Measurements from ENCODE around the gene SMIM20. TPM values are rescaled to one million over a fixed set of nuclear protein-coding genes. Genes with fewer than 3 reads are reported as not detected.
"Not testable (repeated sequence)": the region's sequence is repeated elsewhere in the genome, so short reads cannot be mapped to it uniquely, and the experiment has no call there.

The SMIM20 gene
- total RNA-seq (2022) = 18.5 and 20.1 TPM in 2 replicates
- percentile 68 among the genes with signal in this experiment for Bru-seq, nascent RNA
- BruChase-seq, experiment 1, labeled RNA remaining after a 2-hour chase = percentile 64 among the genes with signal in this experiment
- BruChase-seq, experiment 2, labeled RNA remaining after a 6-hour chase = percentile 70 among the genes with signal in this experiment
- long read RNA-seq, transcript SMIM20-201 (3 exons, 935 nt) = major isoform, 41 of 44 reads
- long read RNA-seq, partial matches to known transcripts = 0 of 44 reads
- long read RNA-seq, other reads (novel, unspliced or antisense) = 3 of 44 reads

GRCh38 chr4:25913851-25914669 lies at the start of gene SMIM20:
TSS of gene SMIM20 (plus strand) at chr4:25914220. CDS start at chr4:25914314, 94 bp downstream.
- Mint-ChIP-seq H3K4me3 (ENCODE audit: unreplicated experiment) (peak within 1 kb of the TSS; percentile 82), H3K4me1 (ENCODE audit: low read depth, unreplicated experiment) (no peaks in the 10 kb centered on the region), H3K36me3 (ENCODE audit: insufficient read depth, unreplicated experiment) (peaks cover 5% of the 10 kb centered on the region), H3K27ac (ENCODE audit: unreplicated experiment) (peak within 1 kb of the TSS; percentile 94), H3K27me3 (ENCODE audit: insufficient read depth, unreplicated experiment) (peaks cover 2% of the 10 kb centered on the region), H3K9me3 (ENCODE audit: unreplicated experiment) (no peaks in the 10 kb centered on the region)
- ChIA-PET POLR2A (no interaction called here), CTCF (no interaction called here)
- H3K4me3 ChIP-seq (ENCODE audit: low read depth, low read length) = peak within 1 kb of the TSS; percentile 76
- H3K36me3 ChIP-seq (ENCODE audit: control insufficient read depth, insufficient read depth, low read length) = no peaks in the 10 kb centered on the region
- H3K9me3 ChIP-seq = no peaks in the 10 kb centered on the region
- no peak for TF ChIP-seq CTCF (IDR thresholded peaks at IDR 0.05; ENCODE audit: insufficient read depth in 1 of 2, low read depth in 1 of 2, low read length in 1 of 2, severe bottlenecking in 1 of 2, unreplicated experiment in 1 of 2)
- BruUV-seq (replicated peaks) = TSS peak; percentile 74
- DNase-seq = peak; percentile 92 to 93
- no peaks in the 10 kb centered on the region for H3K27me3 ChIP-seq (replicated peaks; ENCODE audit: control insufficient read depth, insufficient read depth, low read length)
- peaks cover 1% of the 10 kb centered on the region; the same call in 1 of the 2 replicates for H3K4me1 ChIP-seq
- intact Hi-C loops (cut with micrococcal nuclease; ENCODE audit: unreplicated experiment) = loop anchor here (5.0 to 10.0 kb wide), 2 partner anchors 52 to 469 kb away; partner anchors contain the start of gene SEL1L3

- no peak overlapping the region for H3K4me3 ChIP-seq (ENCODE audit: low read depth, low read length)
- peaks cover 9% of the 10 kb centered on the region; the same call in 1 of the 2 replicates for H3K4me1 ChIP-seq
- TF ChIP-seq CTCF (IDR thresholded peaks at IDR 0.05; ENCODE audit: insufficient read depth in 1 of 2, low read depth in 1 of 2, low read length in 1 of 2, severe bottlenecking in 1 of 2, unreplicated experiment in 1 of 2) = no peak
- no peak overlapping the region for H3K27ac Mint-ChIP-seq (ENCODE audit: unreplicated experiment)
- peaks cover 12% of the 10 kb centered on the region for H3K4me1 Mint-ChIP-seq (ENCODE audit: low read depth, unreplicated experiment)
- H3K4me3 Mint-ChIP-seq (ENCODE audit: unreplicated experiment) = no peak overlapping the region
- no peaks in the 10 kb centered on the region for H3K27me3 ChIP-seq (replicated peaks; ENCODE audit: control insufficient read depth, insufficient read depth, low read length)
- no peaks in the 10 kb centered on the region for H3K27me3 Mint-ChIP-seq (ENCODE audit: insufficient read depth, unreplicated experiment)
- intact Hi-C loops (cut with micrococcal nuclease; ENCODE audit: unreplicated experiment) = no loop called here
- no peaks in the 10 kb centered on the region for H3K36me3 Mint-ChIP-seq (ENCODE audit: insufficient read depth, unreplicated experiment)
- no TSS peak for BruUV-seq (replicated peaks)
- H3K36me3 ChIP-seq (ENCODE audit: control insufficient read depth, insufficient read depth, low read length) = no peaks in the 10 kb centered on the region
- ChIA-PET POLR2A (interaction anchor here (0.6 kb wide), 1 partner anchor 48 kb away, joined by 4 read pairs; no protein-coding TSS in a partner anchor), CTCF (interaction anchor here (0.7 kb wide), 1 partner anchor 10 kb away, joined by 3 read pairs; no protein-coding TSS in a partner anchor)
- peak; percentile 46 to 70 for DNase-seq
- H3K9me3 Mint-ChIP-seq (ENCODE audit: unreplicated experiment) = no peaks in the 10 kb centered on the region
- H3K9me3 ChIP-seq = no peaks in the 10 kb centered on the region
Measured at GRCh38 chr4:25865586-25865985, 48.4 kb upstream of the SMIM20 start.

- BruUV-seq (replicated peaks); H3K4me3 Mint-ChIP-seq (ENCODE audit: unreplicated experiment); POLR2A ChIA-PET; CTCF ChIA-PET; H3K27me3 ChIP-seq (replicated peaks; ENCODE audit: control insufficient read depth, insufficient read depth, low read length); H3K36me3 ChIP-seq (ENCODE audit: control insufficient read depth, insufficient read depth, low read length); H3K36me3 Mint-ChIP-seq (ENCODE audit: insufficient read depth, unreplicated experiment); H3K27ac Mint-ChIP-seq (ENCODE audit: unreplicated experiment); H3K4me3 ChIP-seq (ENCODE audit: low read depth, low read length); H3K4me1 Mint-ChIP-seq (ENCODE audit: low read depth, unreplicated experiment); intact Hi-C loops (cut with micrococcal nuclease; ENCODE audit: unreplicated experiment); H3K4me1 ChIP-seq; DNase-seq; H3K27me3 Mint-ChIP-seq (ENCODE audit: insufficient read depth, unreplicated experiment); H3K9me3 Mint-ChIP-seq (ENCODE audit: unreplicated experiment); H3K9me3 ChIP-seq: not testable (repeated sequence)
Measured at GRCh38 chr4:25866401-25866800, 47.6 kb upstream of the SMIM20 start.
